HepG2 (cell line): ENCODE data around the gene MSTO1. TPM values are rescaled to one million over a fixed set of nuclear protein-coding genes. Genes with fewer than 3 reads are reported as not detected.

Source experiments
- AKAP8 ChIP-seq: sonication (generic); formaldehyde crosslinking; IDR thresholded peaks from 2 replicates; pipeline ENCODE4 v1.5.1; 2020; ENCODE audit warnings: mild to moderate bottlenecking, missing genetic modification reagents
- FOXK1 ChIP-seq: sonication (generic); formaldehyde crosslinking; IDR thresholded peaks from 2 replicates; pipeline ENCODE4 v1.4.0; 2020; ENCODE audit warnings: low read depth, missing genetic modification reagents, borderline replicate concordance
- GATAD1 ChIP-seq: IDR thresholded peaks from 2 replicates; pipeline ENCODE4 v1.6.1; 2016; ENCODE audit warnings: missing genetic modification reagents, missing compliant biosample characterization
- HMGA1 ChIP-seq: sonication (generic); formaldehyde crosslinking; conservative IDR thresholded peaks from 2 replicates; pipeline ENCODE4 v1.4.0; 2020; ENCODE audit warnings: missing genetic modification reagents
- HMGXB4 ChIP-seq, 2 experiments: sonication (generic) in 1 of 2; formaldehyde crosslinking in 1 of 2; IDR thresholded peaks; 2 replicates each; pipeline versions ENCODE4 v1.4.0 to v1.6.1; 2018 to 2020; ENCODE audit warnings: missing genetic modification reagents in 2 of 2, borderline replicate concordance in 1 of 2, low read depth in 1 of 2, mild to moderate bottlenecking in 1 of 2, missing biosample characterization in 1 of 2
- HNF1B ChIP-seq: sonication (generic); formaldehyde crosslinking; IDR thresholded peaks from 2 replicates; pipeline ENCODE4 v1.5.1; 2020; ENCODE audit warnings: mild to moderate bottlenecking, moderate library complexity, missing genetic modification reagents
- HOXA5 ChIP-seq: sonication (generic); formaldehyde crosslinking; IDR thresholded peaks from 2 replicates; pipeline ENCODE4 v1.4.0; 2020; ENCODE audit warnings: missing genetic modification reagents
- IKZF1 ChIP-seq: fragments of 450-650 bp; IDR thresholded peaks from 2 replicates; pipeline ENCODE4 v1.7.1; 2016
- MIER3 ChIP-seq: IDR thresholded peaks from 2 replicates; pipeline ENCODE4 v1.6.1; 2016; ENCODE audit warnings: missing compliant biosample characterization, borderline replicate concordance
- MLLT10 ChIP-seq: sonication (generic); formaldehyde crosslinking; IDR thresholded peaks from 2 replicates; pipeline ENCODE4 v1.4.0; 2020; ENCODE audit warnings: missing genetic modification reagents
- NFE2L1 ChIP-seq: sonication (generic); formaldehyde crosslinking; IDR thresholded peaks from 2 replicates; pipeline ENCODE4 v1.4.0; 2020; ENCODE audit warnings: missing genetic modification reagents, mild to moderate bottlenecking, borderline replicate concordance
- NFRKB ChIP-seq: fragments of 450-650 bp; IDR thresholded peaks from 2 replicates; pipeline ENCODE4 v1.6.1; 2017
- PRMT3 ChIP-seq: sonication (generic); formaldehyde crosslinking; IDR thresholded peaks from 2 replicates; pipeline ENCODE4 v1.8.1; 2022; ENCODE audit warnings: low read depth, mild to moderate bottlenecking, moderate library complexity, missing genetic modification reagents, borderline replicate concordance
- ZBTB20 ChIP-seq: sonication (generic); formaldehyde crosslinking; IDR thresholded peaks from 2 replicates; pipeline ENCODE4 v1.8.1; 2023; ENCODE audit warnings: missing genetic modification reagents, low read depth, mild to moderate bottlenecking, borderline replicate concordance
- ZFP41 ChIP-seq: sonication (generic); formaldehyde crosslinking; IDR thresholded peaks from 2 replicates; pipeline ENCODE4 v1.4.0; 2020; ENCODE audit warnings: mild to moderate bottlenecking, missing genetic modification reagents, borderline replicate concordance
- ZNF253 ChIP-seq: sonication (generic); formaldehyde crosslinking; IDR thresholded peaks from 2 replicates; pipeline ENCODE4 v1.8.0; 2022; ENCODE audit warnings: mild to moderate bottlenecking, missing genetic modification reagents, borderline replicate concordance
- ZNF331 ChIP-seq: sonication (generic); formaldehyde crosslinking; IDR thresholded peaks from 2 replicates; pipeline ENCODE4 v1.4.0; 2020; ENCODE audit warnings: missing genetic modification reagents
- ZNF543 ChIP-seq: sonication (generic); formaldehyde crosslinking; IDR thresholded peaks from 2 replicates; pipeline ENCODE4 v1.4.0; 2020; ENCODE audit warnings: mild to moderate bottlenecking, missing genetic modification reagents
- ZNF607 ChIP-seq: sonication (generic); formaldehyde crosslinking; IDR thresholded peaks from 2 replicates; pipeline ENCODE4 v1.5.1; 2020; ENCODE audit warnings: missing genetic modification reagents, mild to moderate bottlenecking, borderline replicate concordance
- ZNF644 ChIP-seq: IDR thresholded peaks from 2 replicates; pipeline ENCODE4 v1.6.1; 2016; ENCODE audit warnings: low read depth
- polyA plus RNA-seq, 8 experiments: library from polyadenylated mRNA; depleted of rRNA in 3 of 8; stranded (reverse) in 7 of 8; unstranded in 1 of 8; fragments of >200 nt; fragmentation: Illumina TruSeq in 4 of 8; extraction: Trizol in 4 of 8; gene quantifications; 2 replicates each; pipeline versions ENCODE4 v1.2.1 to v1.2.3, GENCODE V29; 2011 to 2016; ENCODE audit warnings: low read depth in 4 of 8, missing spikeins in 1 of 8, mixed read lengths in 1 of 8; ENCODE audit not compliant: insufficient read depth in 1 of 8
- total RNA-seq, 5 experiments: library from RNA; depleted of rRNA; stranded (reverse); fragments of >200 nt; fragmentation: Illumina TruSeq; extraction: Trizol; gene quantifications; 2 replicates each; pipeline ENCODE4 v1.2.3, GENCODE V29; 2016; ENCODE audit warnings: low read depth in 1 of 5
- TF ChIP-seq, protein P1 (sequence below): sonication (generic); formaldehyde crosslinking; IDR thresholded peaks from 2 replicates; pipeline ENCODE4 v1.8.0; 2023; ENCODE audit warnings: mild to moderate bottlenecking, missing genetic modification reagents
- TF ChIP-seq, protein P2 (sequence below): sonication (generic); formaldehyde crosslinking; IDR thresholded peaks from 2 replicates; pipeline ENCODE4 v1.4.0; 2020; ENCODE audit warnings: missing genetic modification reagents

Gene MSTO1
- total and polyA plus RNA-seq, 2 of the 13 experiments (the other 11 are each of a cell fraction or from before 2014, with no cell fraction given) = 19.1 to 25.3 TPM

GRCh38 chr1:155609515-155610256 lies at the start of gene MSTO1 (continued):
- TF ChIP-seq PRMT3 (no peak), ZFP41 (no peak), IKZF1 (no peak), ZNF543 (no peak), HMGA1 (CRISPR knock-in tag) (no peak), FOXK1 (CRISPR knock-in tag) (peak; percentile 44; the same call in 1 of the 2 replicates), MLLT10 (CRISPR knock-in tag) (no peak), ZNF331 (CRISPR knock-in tag) (peak; percentile 15; the same call in 1 of the 2 replicates), NFRKB (no peak), ZNF644 (CRISPR knock-in tag) (no peak), MIER3 (CRISPR knock-in tag) (no peak), ZNF607 (CRISPR knock-in tag) (0 out of 2 replicates have a peak, but pooled peaks have one; percentile 27), ZNF253 (CRISPR knock-in tag) (no peak), GATAD1 (CRISPR knock-in tag) (peak; percentile 82), NFE2L1 (CRISPR knock-in tag) (no peak), HNF1B (CRISPR knock-in tag) (peak; percentile 60; the same call in 1 of the 2 replicates), ZBTB20 (no peak), HOXA5 (peak; percentile 35; the same call in 1 of the 2 replicates), HMGXB4 (CRISPR knock-in tag; IDR thresholded peaks at IDR 0.05; ENCODE audit: borderline replicate concordance in 1 of 2, low read depth in 1 of 2) (no peak), AKAP8 (CRISPR knock-in tag) (no peak)
- TF ChIP-seq, protein P1, sequence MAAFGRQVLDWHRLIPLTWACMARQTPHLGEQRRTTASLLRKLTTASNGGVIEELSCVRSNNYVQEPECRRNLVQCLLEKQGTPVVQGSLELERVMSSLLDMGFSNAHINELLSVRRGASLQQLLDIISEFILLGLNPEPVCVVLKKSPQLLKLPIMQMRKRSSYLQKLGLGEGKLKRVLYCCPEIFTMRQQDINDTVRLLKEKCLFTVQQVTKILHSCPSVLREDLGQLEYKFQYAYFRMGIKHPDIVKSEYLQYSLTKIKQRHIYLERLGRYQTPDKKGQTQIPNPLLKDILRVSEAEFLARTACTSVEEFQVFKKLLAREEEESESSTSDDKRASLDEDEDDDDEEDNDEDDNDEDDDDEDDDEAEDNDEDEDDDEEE (CRISPR knock-in tag) = no peak
- TF ChIP-seq, protein P2, sequence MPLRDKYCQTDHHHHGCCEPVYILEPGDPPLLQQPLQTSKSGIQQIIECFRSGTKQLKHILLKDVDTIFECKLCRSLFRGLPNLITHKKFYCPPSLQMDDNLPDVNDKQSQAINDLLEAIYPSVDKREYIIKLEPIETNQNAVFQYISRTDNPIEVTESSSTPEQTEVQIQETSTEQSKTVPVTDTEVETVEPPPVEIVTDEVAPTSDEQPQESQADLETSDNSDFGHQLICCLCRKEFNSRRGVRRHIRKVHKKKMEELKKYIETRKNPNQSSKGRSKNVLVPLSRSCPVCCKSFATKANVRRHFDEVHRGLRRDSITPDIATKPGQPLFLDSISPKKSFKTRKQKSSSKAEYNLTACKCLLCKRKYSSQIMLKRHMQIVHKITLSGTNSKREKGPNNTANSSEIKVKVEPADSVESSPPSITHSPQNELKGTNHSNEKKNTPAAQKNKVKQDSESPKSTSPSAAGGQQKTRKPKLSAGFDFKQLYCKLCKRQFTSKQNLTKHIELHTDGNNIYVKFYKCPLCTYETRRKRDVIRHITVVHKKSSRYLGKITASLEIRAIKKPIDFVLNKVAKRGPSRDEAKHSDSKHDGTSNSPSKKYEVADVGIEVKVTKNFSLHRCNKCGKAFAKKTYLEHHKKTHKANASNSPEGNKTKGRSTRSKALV = no peak
